Bronchial smooth muscle cell (primary cell): ENCODE data around the gene PIH1D2. TPM values are rescaled to one million over a fixed set of nuclear protein-coding genes. Genes with fewer than 3 reads are reported as not detected.

Experiments
- total RNA-seq: library from RNA; depleted of rRNA; stranded (reverse); fragments of >200 nt; gene quantifications from 2 replicates; pipeline ENCODE4 v1.2.1, GENCODE V29; 2014

PIH1D2 gene
- 1.1 and 1.4 TPM in 2 replicates for total RNA-seq

GRCh38 chr11:112073941-112074811 is at the start of gene PIH1D2, which contains the start of gene NKAPD1:
TSS of gene PIH1D2 (minus strand) at chr11:112074017. CDS start at chr11:112073174, 843 bp downstream.
TSS of gene NKAPD1 (plus strand) at chr11:112074299. CDS start at chr11:112075575, 1,276 bp downstream.

GRCh38 chr11:112086422-112087191 is 12.8 kb upstream of the PIH1D2 start, which contains the start of the genes SDHD and TIMM8B:
TSS of gene SDHD (plus strand) at chr11:112086873. CDS start at chr11:112086908, 35 bp downstream.
TSS of gene TIMM8B (minus strand) at chr11:112086756. CDS start at chr11:112086723, 33 bp downstream.

GRCh38 chr11:112024773-112025678 is 48.8 kb downstream of the PIH1D2 start, which contains the start of gene DLAT:
TSS of gene DLAT (plus strand) at chr11:112025408. CDS start at chr11:112025473, 65 bp downstream.

Other genes starting within 250 kb of the PIH1D2 start
- gene ALG9, start 202.4 kb downstream of the PIH1D2 start, total RNA-seq, result 15.6 and 23.2 TPM in 2 replicates
- 1.6 and 1.9 TPM in 2 replicates for gene FDXACB1, start 194.9 kb downstream of the PIH1D2 start, total RNA-seq
- 9.5 and 13.0 TPM in 2 replicates for gene CFAP68, start 194.5 kb downstream of the PIH1D2 start, total RNA-seq
- gene CRYAB, start 162.2 kb downstream of the PIH1D2 start, total RNA-seq, result 9.0 and 11.9 TPM in 2 replicates
- 0.43 and 0.63 TPM in 2 replicates for gene HSPB2, start 161.3 kb downstream of the PIH1D2 start, total RNA-seq
- 0.47 TPM in 1 of 2 replicates, not detected in the other for gene C11orf52, start 155.1 kb downstream of the PIH1D2 start, total RNA-seq
- 15.3 and 15.5 TPM in 2 replicates for gene DIXDC1, start 136.7 kb downstream of the PIH1D2 start, total RNA-seq
- gene DLAT, start 48.6 kb downstream of the PIH1D2 start, total RNA-seq, result 15.5 and 18.1 TPM in 2 replicates
- gene NKAPD1, start 282 bp upstream of the PIH1D2 start, total RNA-seq, result 13.7 and 18.9 TPM in 2 replicates
- gene TIMM8B, start 12.7 kb upstream of the PIH1D2 start, total RNA-seq, result 53.4 and 67.6 TPM in 2 replicates
- 162 and 201 TPM in 2 replicates for gene SDHD, start 12.9 kb upstream of the PIH1D2 start, total RNA-seq
- 0.32 TPM in 1 of 2 replicates, not detected in the other for gene IL18, start 90.1 kb upstream of the PIH1D2 start, total RNA-seq
- 0.16 TPM in 1 of 2 replicates, not detected in the other for gene TEX12, start 93.4 kb upstream of the PIH1D2 start, total RNA-seq
- gene BCO2, start 101.5 kb upstream of the PIH1D2 start, total RNA-seq, result 0.86 and 0.95 TPM in 2 replicates
- 24.5 and 30.1 TPM in 2 replicates for gene PTS, start 152.4 kb upstream of the PIH1D2 start, total RNA-seq
- gene PLET1, start 186.8 kb upstream of the PIH1D2 start, total RNA-seq, result not detected in 2 replicates